HG03045 (cell line): ENCODE results near the gene MED23.

Experiments used
- ATAC-seq: cut with Tn5 transposase; IDR thresholded peaks from one replicate; pipeline ENCODE4 v1.9.1; 2021; ENCODE audit warnings: mild to moderate bottlenecking, moderate library complexity; ENCODE audit not compliant: unreplicated experiment

MED23 gene

DNA sequence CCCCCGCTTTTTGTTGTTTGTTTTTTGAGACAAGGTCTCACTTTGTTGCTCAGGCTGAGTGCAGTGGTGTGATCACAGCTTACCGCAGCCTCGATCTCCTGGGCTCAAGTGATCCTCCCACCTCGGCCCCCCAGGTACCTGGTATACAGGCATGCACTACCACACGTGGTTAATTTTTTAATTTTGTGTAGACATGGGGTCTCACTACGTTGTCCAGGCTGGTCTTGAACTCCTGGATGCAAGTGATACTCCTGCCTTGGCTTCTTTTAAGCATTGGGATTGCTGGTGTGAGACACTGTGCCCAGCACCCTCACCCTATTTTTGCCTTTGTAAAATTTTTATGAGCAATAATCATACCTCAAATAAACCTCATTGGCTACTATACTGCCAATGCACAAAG is 14.5 kb upstream of the MED23 start:
- no peak for ATAC-seq

DNA sequence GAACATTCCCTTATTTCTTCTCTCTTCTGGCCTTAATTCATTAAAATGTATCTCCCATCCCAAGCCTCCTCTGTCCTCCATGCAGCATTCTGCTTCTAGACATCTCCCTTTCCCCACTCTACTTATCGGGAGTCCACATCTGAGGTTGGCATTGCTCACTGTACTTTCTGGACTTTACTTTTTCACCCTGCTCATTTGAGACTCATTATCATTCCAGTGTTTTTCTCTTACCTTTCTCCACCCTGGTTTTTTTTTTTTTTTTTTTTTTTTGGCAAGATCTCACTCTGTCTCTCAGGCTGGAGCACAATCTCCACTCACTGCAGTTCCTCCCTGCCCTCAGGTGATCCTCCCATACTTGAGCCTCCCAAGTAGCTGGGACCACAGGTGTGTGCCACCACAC is 13.5 kb upstream of the MED23 start:
- no peak for ATAC-seq

DNA sequence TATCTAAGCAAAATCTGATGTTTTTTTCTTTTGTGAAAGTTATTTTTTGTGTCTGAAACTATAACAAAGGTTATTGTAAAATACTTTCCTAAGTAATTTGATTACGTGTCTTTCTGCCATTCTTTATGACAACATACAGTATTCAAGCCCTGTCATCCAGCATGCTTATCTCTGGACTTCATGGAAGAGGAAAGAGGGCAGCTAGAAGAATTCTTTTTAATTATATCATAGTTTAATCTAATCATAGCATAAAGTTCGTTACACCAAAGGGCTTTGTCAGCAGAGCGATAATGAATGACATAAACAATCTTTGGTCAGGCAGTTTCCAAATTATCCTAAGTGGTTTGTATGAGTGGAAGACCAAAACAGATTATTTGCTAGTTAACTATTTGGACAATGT is 12.5 kb upstream of the MED23 start:
- ATAC-seq: no peak

DNA sequence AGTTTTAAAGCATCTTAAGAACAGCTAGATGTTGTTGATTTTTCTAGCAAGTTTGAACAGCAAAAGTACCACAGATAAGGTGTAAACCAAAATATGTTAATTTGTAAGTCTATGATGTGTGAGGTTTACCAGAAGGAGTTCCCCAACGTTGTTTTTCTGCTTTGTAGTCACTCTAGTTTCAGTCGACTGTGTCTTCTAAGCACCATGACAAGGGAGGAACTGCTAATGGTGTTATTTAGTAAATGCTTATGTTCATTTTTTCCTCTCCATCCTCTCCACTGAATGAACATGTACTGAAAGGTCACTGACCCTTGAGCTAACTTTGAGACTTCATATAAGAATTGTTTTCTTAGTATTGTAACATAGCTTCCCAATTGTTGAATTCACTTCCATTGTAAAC is 12.1 kb upstream of the MED23 start:
- peak; percentile 74 for ATAC-seq

DNA sequence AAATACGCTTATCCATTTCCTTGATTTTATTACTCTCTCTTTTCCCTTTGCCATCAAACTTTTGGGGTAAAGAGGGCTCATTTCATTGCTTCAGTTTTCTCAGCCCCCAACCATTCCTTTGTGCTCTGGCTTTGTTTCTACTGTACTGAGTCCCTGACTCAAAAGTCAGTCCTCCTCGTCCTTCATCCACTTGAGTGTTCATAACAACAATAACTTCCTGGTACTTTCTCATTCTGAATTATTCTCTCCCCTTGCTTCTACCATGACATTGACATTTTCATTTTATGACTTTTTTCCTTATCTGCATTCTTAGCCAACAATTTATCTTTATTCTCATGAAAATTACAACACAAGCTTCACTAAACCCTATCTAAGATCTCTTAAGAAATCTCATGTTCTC is 10.0 kb upstream of the MED23 start:
- ATAC-seq: no peak

DNA sequence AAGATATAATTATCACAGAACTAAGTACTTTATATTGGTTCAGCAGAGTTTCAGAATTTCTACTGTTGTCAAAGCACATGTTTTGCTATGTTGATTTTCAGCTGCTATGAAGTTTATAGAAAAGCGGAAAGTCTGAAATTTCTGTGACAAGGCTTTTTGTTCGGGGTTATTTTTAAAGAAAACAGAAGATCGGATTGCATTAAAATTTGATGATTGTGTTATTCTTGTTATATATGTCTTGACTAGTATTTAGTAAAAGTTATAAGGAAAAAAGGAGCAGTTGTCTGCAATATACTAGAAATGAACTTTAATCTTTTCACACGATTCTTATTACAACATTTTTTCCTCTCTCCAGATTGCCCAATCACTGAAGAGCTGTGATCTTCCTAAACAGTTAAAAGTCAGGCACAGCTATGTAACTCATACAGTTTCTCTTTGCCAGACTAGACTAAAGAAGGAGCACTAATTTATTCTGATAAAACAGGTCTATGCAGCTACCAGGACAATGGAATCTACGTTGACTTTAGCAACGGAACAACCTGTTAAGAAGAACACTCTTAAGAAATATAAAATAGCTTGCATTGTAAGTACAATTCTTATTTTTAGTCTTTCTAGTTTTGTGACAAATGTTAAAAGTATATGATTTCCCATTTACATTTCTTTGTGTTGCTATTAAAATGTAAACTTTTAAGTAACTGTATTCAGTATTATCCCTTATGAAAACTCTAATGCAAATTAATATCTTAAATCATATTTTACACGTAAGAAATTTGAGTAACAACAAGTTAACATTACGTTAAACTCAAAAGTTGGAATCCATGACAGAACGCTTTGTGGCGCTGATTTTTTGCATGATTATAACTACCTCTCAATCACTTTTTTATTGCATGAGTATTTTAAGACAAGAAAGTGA is 9.1 kb upstream of the MED23 start, which contains the start of gene ENPP3:
Gene ENPP3 (plus strand): TSS at position 423 of the 913 bp plus-strand sequence. CDS start 83 bp downstream, at position 506.
- ATAC-seq: no peak

DNA sequence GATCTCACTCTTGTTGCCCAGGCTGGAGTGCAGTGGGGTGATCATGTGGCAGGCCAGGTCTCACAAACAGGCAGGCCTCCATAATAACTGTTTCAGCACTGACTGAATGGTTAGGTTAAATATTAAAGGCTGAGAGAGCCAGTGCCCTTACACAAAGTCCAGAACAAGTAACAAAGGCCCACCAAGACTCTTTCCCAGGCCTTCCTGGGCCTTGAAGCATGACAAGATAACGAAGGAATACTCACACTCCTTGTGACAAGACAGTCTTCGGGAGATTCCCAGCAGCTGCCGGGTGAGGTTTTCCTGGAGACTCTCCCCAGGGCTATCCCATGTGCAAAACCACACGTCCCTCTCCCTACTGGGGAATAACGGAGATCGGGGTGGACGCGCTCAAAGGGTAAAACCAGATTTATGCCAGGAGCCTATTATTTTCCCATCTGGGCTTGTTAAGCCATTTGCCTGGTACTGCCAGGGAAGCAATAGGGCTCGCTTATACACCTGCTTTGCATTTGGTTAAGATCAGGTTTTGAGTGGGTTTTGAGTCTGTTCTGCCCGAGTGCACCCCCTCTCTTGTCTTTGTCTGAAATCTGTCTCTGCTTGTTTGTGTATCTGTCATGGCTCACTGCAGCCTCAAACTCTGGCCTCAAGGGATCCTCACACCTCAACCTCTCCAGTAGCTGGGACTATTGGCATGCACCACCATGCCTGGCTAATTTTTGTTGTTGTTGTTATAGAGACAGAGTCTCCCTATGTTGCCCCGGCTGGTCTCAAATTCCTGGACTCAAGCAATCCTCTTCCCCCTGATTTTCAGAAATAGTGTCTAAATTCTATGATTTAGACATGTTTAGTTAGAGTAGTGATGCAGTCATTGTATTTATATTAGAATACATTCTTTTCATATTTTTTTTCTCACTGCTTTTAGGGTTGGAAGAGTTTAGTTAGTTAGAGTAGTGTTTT is 7.6 kb upstream of the MED23 start:
- ATAC-seq: peak; percentile 68

DNA sequence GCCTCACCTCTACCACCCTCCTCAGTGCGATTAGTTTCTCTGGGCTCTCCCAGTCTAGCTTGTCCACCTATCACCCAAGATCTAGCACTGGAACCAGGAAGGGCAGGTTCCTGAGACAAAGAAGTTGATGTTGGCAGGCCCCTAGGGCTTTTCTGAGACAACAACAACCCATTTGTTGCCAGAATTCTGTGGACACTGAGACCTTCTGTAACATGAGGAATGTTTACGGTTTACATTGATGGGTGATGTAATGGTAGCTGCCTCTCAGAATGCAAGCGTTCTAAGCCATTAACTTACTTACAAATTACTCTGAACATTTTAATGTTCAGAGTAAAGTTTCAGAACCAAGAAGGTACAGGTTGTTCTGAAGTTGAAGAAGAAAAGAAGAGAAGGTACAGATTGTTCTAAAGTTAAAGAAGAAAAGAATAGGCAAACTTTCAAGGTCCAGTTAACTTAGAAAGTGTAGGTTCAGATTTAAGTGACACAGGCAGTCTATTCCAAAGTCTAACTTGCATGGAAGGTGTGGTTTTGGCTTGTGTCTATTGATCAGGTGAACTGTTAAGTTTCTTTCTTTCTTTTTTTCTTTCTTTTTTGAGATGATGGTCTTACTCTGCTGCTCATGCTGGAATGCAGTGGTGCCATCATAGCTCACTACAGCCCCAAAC is 3.7 kb upstream of the MED23 start:
- no peak for ATAC-seq

DNA sequence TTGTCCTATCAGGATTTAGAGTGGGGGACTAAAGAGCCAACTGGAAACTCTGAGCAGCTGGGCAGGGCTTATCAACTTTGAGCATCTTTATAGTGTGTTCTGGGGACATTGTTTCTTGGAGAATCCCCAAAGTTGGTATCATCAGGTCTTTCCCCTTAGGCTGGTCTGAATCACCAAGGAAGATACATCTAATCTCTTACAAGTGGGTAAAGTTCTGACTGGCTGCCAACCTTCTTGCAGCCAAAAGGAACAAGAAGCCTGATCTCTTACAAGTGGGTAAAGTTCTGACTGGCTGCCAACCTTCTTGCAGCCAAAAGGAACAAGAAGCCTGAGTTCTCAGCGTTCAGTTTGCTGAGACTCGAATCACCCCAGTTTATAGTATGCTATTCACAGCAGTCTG is 1.6 kb upstream of the MED23 start:
- ATAC-seq: no peak

DNA sequence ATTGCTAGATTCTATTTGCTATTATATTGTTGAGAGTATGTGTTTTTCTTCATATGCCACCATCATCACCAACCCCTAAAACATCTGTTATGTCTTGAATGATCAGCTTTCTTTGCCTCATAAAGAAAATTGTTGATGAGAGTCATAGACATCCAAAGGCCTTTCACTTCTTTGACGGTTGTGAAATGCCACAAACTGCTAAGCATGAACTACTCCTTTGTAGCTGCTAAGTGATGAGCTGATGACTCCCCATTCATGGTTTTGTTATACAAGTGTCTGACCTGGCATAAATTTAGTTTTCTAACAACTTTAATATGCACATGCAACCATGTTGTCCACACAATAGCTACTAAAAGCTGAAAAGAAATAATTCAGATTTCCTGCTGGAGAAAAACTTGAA is 684 bp upstream of the MED23 start:
- ATAC-seq: no peak

DNA sequence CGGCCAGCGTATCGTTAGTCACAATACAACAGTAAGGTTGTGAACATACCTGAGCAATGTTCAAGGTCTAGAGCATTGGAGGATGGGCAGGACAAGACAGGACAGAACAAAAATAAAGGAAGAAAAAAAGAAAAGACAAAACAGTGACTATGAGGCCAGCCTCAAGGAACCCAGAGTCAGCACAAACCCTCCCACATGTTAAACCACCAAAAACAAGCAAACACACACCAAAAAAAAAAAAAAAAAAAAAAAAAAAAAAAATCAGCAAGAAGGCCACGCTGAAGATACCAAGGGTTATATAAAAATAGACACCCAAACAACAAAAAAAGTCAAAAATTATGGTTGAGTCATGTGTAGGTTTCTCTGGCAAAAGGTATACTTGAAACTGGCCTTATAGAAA is 12.8 kb downstream of the MED23 start:
- ATAC-seq: no peak

DNA sequence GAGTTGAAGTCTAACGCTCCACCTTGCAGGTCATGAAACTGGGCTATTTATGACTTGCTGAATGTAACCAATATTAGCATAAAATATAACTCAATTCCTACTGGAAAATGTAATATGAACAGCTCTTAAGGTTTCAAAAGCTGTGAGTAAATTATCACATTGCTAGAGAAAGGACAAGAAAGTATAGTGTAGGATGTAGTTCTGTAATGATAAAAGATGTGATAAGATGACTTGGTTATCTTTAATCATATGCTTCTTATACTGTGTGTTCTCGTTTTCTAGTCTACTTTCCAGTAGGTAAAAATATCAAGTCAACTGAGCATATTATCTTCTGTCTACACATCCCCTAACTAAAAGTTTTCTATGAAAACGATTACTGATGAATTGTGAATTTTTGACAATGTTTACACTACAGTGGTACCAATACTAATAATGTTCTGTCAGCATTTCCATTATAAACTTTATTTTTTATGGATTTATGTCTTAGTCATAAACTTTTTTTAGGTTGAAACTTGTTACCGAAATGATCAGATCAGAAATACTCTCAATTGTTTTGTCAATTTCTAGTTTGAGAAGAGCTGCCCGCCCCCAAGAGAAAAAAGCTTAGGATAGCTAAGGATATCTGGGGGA is 14.6 kb downstream of the MED23 start:
- no peak for ATAC-seq

DNA sequence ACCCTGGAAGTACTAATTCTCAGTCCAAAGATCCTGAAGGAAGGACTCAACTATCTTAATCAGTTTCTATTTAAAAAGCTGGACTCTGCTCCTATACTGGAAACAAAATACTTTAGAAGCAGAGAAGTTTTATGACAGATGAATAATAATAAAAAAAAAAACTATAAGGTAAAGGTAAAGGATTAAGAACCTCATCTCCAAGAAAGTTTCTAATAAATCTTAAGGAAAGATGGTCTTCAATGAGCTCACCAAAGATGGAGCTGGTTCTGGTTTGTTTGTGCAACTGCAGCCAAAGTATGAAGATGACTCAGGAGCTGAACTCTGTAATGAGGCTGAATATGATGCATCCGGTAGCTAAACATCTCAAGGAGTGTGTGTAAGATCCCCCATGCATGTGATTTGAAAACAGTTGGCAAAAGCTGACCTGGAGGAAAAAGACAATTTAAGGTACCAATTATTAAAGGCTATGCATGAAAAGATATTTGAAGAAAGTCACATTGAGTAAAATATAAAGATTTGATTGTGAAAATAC is 25.2 kb downstream of the MED23 start:
- ATAC-seq: no peak

DNA sequence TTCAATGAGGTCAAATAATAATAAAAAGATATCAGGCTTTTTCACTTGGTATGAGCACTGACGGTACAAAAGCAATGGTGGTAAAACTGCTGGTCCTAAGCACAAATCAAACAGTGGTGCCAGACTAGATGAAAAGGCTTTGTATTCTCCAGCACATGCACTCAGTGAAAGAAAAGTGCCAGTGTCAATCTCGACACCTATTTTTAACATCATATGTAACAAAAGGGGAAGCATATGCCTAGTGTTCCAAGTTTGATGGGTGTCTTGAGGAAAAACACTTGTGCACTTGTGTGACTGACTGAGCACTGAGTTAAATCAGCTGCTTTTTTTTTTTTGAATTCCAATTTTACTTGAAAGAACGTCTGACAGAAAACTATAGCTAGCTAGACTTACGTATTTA is 27.3 kb downstream of the MED23 start:
- ATAC-seq: no peak

DNA sequence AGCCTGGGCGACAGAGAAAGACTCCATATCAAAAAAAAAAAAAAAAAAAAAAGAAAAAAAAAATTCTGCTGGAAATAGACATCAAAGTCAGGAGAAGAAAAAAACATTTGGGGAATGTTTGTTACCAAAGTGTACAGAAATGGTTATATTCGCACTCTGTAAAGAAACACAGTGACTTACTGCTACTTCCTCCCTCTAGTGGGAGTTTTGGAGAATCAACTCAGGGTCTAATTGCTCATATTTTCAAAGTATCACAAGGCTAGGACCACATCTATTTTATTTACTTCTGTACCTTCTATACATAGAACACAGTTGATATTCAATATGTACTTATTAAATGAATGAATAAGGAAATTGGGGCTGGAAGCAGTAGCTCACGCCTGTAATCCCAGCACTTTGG is 30.6 kb downstream of the MED23 start:
- no peak for ATAC-seq

DNA sequence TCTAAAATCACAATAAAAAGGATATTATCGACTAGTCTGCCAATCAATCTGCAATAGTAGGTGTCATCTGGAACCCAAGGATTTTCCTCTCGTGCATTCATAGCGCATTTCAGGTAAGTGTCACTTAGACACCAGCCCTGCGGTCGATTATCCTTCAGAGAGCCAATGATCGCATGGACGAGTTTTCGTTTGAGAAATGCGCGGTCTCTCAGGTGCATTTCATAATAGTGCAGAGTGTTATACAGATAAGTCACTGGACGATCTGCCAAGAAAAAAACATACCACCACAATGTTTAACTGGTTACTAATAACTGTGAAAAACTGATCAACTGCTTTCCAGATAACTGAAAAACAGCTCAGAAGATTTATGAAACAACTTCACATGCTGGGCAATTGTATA is 34.0 kb downstream of the MED23 start:
- ATAC-seq: no peak

DNA sequence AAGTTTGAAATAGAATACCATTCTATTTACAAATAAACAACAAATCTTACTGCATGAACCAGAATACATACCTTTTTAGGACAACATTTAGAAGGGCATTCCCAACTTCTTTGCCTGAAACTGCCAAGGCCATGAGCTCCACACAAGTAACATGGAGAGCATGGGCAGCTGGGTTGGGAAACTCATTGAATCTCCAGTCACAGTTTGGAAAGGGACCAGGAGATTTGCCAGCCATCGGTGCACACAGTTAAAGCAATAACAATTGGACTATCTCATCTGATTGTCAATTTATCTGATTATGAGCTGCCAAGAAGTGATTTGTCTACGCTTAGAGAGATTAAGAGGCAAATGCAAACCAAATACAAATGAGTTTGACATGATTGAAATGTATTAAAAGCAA is 35.1 kb downstream of the MED23 start:
- ATAC-seq: no peak

DNA sequence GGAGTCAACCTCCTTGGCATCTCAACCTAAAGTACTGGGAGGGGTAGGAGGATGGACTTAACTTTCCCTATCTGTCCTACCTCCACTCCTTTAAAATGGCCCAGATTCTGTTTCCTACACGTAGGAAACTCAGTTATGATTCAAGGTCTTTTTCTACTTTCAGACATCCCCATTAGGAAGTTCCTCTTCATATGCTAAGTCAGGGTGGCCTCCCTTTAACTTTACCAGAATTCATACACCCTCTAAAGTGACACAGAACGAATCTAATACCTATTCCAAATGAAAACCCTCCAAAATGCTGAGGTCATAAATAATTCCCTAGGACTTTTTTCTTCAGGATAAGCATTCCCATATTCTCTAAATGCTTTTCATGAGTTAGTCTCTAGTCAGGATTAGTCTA is 39.4 kb downstream of the MED23 start:
- ATAC-seq: no peak

DNA sequence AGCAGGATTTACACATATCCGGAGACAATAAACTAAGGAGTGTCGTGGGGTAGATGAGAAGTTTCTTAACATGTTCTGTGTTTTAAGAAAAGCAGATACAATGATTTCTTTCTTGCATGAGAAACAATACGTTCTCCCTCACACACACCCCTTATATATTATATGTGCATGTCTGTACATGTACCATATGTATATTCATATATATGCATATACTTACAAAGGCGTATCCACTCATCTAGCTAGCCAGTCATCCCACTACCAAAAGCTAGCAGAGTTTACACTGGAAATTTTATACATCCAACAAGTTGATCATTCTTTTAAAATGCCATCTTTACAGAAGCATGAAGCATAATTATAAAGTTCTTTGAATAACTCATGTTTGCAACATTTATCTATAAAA is 40.1 kb downstream of the MED23 start:
- no peak for ATAC-seq

DNA sequence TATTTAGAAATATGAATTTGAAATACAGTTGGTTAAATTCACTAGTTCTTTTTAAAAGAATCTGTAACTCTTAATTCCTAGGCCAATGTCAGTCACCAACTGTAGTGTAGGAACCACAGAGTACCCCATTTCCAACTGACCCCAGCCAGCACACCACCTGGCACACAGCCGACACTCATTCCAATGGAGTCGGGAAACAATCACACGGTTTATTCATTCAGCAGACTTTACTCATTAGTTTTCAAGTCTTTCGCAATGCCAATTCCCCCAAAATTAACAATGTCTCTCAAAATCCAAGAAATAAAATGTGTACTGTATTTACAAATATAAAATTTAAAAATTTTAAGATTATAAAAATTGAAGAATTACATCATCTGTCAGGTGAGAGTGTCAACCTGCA is 41.5 kb downstream of the MED23 start:
- no peak for ATAC-seq

DNA sequence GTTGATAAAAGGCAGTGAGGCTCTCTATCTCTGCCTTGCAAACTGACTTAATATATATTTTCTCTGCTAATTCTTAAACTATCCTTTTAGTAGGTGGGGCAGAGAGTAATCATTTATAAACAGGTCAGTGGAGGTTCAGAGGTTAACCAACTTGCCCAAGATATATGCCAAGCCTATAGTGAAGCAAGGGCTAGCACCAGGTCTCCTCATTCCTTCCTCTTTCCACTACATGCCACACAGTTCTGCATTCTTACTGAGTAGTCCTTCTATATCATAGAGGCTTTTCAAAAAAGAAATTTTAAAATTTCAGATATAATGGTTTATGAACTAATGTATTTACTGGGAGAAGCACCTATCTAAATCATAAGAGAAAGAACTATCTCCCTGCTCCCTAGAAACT is 46.5 kb downstream of the MED23 start:
- no peak for ATAC-seq
